Stimulated activated naive B cell treated with anti-CD40 and anti-IgM and Interleukin-4, amounts not matched to agents 10 μg/mL and 1 μg/mL and 100 μg/mL, for 72 hours (primary cell): Measurements from ENCODE around the gene CD4.

Experiments used
- ATAC-seq, 2 donors: fragments of 150-1000 bp; cut with Tn5 transposase; replicated peaks; 2 replicates each; pipeline ENCODE4 v1.10.0; 2021; ENCODE audit warnings: moderate library complexity in 1 of 2
- DNase-seq: peaks from one replicate; pipeline ENCODE4 v3.0.0; 2021
- H3K27ac Mint-ChIP-seq: one replicate; pipeline ENCODE4 v1.8.0; 2022; ENCODE audit warnings: mild to moderate bottlenecking, mixed read lengths
- H3K27me3 Mint-ChIP-seq, 2 donors: one replicate each; pipeline ENCODE4 v1.8.0; 2022; ENCODE audit warnings: mixed read lengths in 2 of 2
- H3K36me3 Mint-ChIP-seq, 2 donors: one replicate each; pipeline ENCODE4 v1.8.0; 2022; ENCODE audit warnings: mixed read lengths in 2 of 2, mild to moderate bottlenecking in 1 of 2
- H3K4me1 Mint-ChIP-seq, 2 donors: one replicate each; pipeline ENCODE4 v1.8.0; 2022; ENCODE audit warnings: mixed read lengths in 2 of 2, mild to moderate bottlenecking in 1 of 2
- H3K4me3 Mint-ChIP-seq, 2 donors: one replicate each; pipeline ENCODE4 v1.8.0; 2022; ENCODE audit warnings: mild to moderate bottlenecking in 2 of 2, mixed read lengths in 2 of 2, moderate library complexity in 1 of 2
- H3K9me3 Mint-ChIP-seq, 2 donors: one replicate each; pipeline ENCODE4 v1.8.0; 2022; ENCODE audit warnings: mixed read lengths in 2 of 2, mild to moderate bottlenecking in 1 of 2

CD4 gene

DNA sequence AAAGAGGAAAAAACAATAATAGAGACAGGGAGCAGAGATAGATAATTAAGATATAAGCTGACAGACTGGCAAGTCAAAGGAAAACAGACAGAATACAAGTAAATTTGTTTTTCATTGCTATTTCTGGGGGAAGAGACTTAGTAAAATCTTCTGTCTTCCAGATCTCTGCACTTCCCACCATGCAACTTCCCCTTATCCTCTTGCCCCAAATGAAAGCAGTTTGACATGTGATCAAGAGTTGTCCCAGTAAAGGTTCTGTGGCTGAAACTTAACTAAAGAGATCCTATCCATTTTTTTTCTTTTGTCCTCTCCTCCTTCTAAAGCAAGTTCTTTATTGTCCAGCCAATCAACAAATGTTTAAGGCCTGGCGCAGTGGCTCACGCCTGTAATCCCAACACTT is 34.9 kb upstream of the CD4 start:
- H3K4me3 Mint-ChIP-seq: peak overlapping the region in 1 of 2 donors; percentile 5
- peaks cover 9 to 13% of the 10 kb centered on the region in 2 donors for H3K27me3 Mint-ChIP-seq
- no peaks in the 10 kb centered on the region for H3K9me3 Mint-ChIP-seq
- no peak for DNase-seq
- H3K36me3 Mint-ChIP-seq: peaks cover 5 to 27% of the 10 kb centered on the region in 2 donors
- no peak overlapping the region for H3K27ac Mint-ChIP-seq
- no peak for ATAC-seq
- peaks cover 37 to 49% of the 10 kb centered on the region in 2 donors for H3K4me1 Mint-ChIP-seq

DNA sequence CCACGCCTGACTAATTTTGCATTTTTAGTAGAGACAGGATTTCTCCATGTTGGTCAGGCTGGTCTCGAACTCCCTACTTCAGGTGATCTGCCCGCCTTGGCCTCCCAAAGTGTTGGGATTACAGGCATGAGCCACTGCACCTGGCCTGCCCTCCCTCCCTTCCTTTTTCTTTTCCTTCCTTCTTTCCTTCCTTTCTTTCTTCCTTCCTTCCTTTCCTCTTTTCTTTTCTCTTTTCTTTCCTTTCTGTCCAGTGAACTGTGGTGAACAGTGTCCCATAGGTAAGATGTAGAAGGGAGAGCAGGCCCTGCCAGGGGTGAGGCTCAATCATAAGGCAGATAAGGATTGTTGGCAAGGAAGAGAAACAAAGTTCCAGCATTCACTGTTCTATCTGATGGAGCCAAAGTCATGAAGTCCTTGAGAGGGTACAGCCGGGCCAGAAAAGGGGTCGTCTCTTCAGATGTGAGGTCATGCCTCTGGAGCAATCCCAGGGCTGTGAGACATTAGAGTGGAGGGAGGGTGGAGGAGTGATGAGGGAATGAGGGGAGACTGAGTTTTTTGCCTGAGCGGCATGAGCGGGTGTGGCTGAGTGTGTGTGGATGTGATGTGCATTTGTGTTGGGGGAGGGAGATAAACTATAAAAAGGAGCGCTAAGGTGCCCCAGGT is 32.2 kb upstream of the CD4 start:
- Mint-ChIP-seq H3K4me3 (no peak overlapping the region), H3K4me1 (peaks cover 26 to 37% of the 10 kb centered on the region in 2 donors), H3K9me3 (no peaks in the 10 kb centered on the region), H3K27me3 (peaks cover 14 to 26% of the 10 kb centered on the region in 2 donors), H3K36me3 (peaks cover 2 to 5% of the 10 kb centered on the region in 2 donors), H3K27ac (no peak overlapping the region)
- DNase-seq (no peak), ATAC-seq (no peak)

- DNase-seq (no peak), ATAC-seq (peak in 1 of 2 donors; percentile 14)
- Mint-ChIP-seq H3K27me3 (peaks cover 18 to 36% of the 10 kb centered on the region in 2 donors), H3K4me3 (no peak overlapping the region), H3K36me3 (no peaks in the 10 kb centered on the region), H3K27ac (peak overlapping the region; percentile 0), H3K4me1 (peaks cover 20 to 31% of the 10 kb centered on the region in 2 donors), H3K9me3 (no peaks in the 10 kb centered on the region)
Measured at GRCh38 chr12:6758506-6759095, 30.7 kb upstream of the CD4 start.

GRCh38 chr12:6759741-6760140 is 29.6 kb upstream of the CD4 start:
- Mint-ChIP-seq H3K4me3 (no peak overlapping the region), H3K36me3 (no peaks in the 10 kb centered on the region), H3K9me3 (peaks cover 0 to 2% of the 10 kb centered on the region in 2 donors), H3K27me3 (peaks cover 26 to 45% of the 10 kb centered on the region in 2 donors), H3K4me1 (peaks cover 18 to 29% of the 10 kb centered on the region in 2 donors), H3K27ac (no peak overlapping the region)
- no peak for DNase-seq
- ATAC-seq: no peak

- Mint-ChIP-seq H3K4me3 (no peak overlapping the region), H3K36me3 (no peaks in the 10 kb centered on the region), H3K9me3 (peaks cover 0 to 2% of the 10 kb centered on the region in 2 donors), H3K27ac (no peak overlapping the region), H3K4me1 (peaks cover 29 to 47% of the 10 kb centered on the region in 2 donors), H3K27me3 (peaks cover 39 to 59% of the 10 kb centered on the region in 2 donors)
- DNase-seq (no peak), ATAC-seq (no peak)
Measured at GRCh38 chr12:6763380-6763779, 25.9 kb upstream of the CD4 start.

GRCh38 chr12:6764011-6764828 is 25.1 kb upstream of the CD4 start:
- Mint-ChIP-seq H3K36me3 (no peaks in the 10 kb centered on the region), H3K27ac (peak overlapping the region; percentile 74), H3K4me3 (peak overlapping the region; percentile 22 to 65), H3K9me3 (peaks cover 0 to 2% of the 10 kb centered on the region in 2 donors), H3K4me1 (peaks cover 27 to 46% of the 10 kb centered on the region in 2 donors), H3K27me3 (peaks cover 43 to 68% of the 10 kb centered on the region in 2 donors)
- peak; percentile 69 for DNase-seq
- peak; percentile 88 to 90 for ATAC-seq

DNA sequence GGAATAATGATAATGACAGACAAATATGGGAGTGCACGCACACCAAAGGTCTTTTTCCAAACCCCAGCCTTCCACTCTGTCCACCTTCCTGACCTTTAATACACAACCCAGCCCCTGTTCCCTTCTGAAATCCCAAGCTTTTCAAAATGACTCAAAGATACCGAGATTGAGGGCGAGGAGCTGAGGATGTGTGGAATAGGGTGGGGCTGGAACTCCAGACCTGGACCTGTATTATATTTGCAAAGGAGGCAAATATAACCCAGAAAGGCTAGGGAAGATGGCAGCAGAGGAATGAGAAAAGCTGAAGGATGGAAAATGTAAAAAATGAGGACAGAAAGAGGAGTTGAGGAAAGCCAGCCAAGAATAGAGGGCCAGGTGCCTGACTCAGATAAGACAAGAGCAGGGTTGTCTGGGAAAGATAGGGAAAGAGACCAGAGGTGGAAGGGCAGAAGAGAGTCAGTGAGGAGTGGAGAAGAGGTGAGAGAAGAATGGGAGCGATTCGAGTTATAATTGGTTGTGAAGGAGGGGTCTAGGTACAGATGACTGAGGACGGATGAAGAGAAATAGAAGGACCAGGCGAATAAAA is 24.2 kb upstream of the CD4 start:
- DNase-seq: no peak
- no peak overlapping the region for H3K27ac Mint-ChIP-seq
- H3K36me3 Mint-ChIP-seq: peaks cover 0 to 1% of the 10 kb centered on the region in 2 donors
- ATAC-seq: no peak
- H3K4me3 Mint-ChIP-seq: peak overlapping the region; percentile 49 to 56
- peaks cover 27 to 41% of the 10 kb centered on the region in 2 donors for H3K4me1 Mint-ChIP-seq
- H3K9me3 Mint-ChIP-seq: peaks cover 0 to 2% of the 10 kb centered on the region in 2 donors
- H3K27me3 Mint-ChIP-seq: peaks cover 52 to 72% of the 10 kb centered on the region in 2 donors

- DNase-seq (no peak), ATAC-seq (peak; percentile 6 to 10)
- H3K4me1 Mint-ChIP-seq: peaks cover 28 to 45% of the 10 kb centered on the region in 2 donors
- peaks cover 60 to 79% of the 10 kb centered on the region in 2 donors for H3K27me3 Mint-ChIP-seq
- H3K27ac Mint-ChIP-seq: peak within 1 kb of the TSS; percentile 81
- peak within 1 kb of the TSS; percentile 90 to 94 for H3K4me3 Mint-ChIP-seq
- H3K36me3 Mint-ChIP-seq: peaks cover 0 to 1% of the 10 kb centered on the region in 2 donors
- H3K9me3 Mint-ChIP-seq: peaks cover 0 to 2% of the 10 kb centered on the region in 2 donors
Measured at GRCh38 chr12:6765634-6766581, 23.4 kb upstream of the CD4 start, which contains the start of gene PTMS. Gene PTMS (plus strand): TSS chr12:6766363. CDS start chr12:6766706, 343 bp downstream.

DNA sequence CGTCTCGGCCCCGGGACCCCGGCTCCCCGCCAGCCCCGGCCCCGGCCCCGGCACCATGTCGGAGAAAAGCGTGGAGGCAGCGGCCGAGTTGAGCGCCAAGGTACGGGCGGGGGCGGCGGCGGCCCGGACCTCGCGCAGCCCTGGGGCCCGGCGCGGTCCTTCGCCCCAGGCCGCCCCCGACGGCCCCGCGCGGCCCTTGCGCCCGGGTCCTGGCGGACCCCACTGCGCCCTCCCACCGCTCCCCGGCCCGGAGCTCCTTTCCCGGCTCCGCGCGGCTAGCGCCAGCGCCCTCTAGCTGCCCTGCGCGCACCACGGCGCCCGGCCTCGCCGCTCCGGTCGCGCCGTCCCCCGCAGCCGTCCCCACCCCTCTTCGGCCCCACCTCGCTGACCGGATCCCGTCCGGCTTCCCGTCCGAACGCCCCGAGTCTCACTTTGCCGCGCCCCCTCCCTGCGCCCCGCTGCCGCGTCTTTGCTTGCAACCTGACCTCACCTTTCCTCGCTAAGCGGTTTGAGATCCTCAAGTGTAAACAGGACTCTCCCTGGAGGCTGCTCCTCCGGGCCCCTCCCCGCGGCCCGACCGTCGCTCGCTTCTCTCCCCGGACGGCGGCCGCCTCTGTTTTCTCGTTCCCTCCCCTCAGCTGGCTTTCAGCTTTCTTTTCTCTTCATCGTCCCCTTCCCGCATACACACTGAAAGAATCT is 22.5 kb upstream of the CD4 start:
- Mint-ChIP-seq H3K36me3 (peaks cover 0 to 1% of the 10 kb centered on the region in 2 donors), H3K9me3 (peaks cover 0 to 2% of the 10 kb centered on the region in 2 donors), H3K27me3 (peaks cover 60 to 81% of the 10 kb centered on the region in 2 donors), H3K27ac (peak overlapping the region; percentile 81), H3K4me3 (peak overlapping the region; percentile 90 to 94), H3K4me1 (peaks cover 35 to 53% of the 10 kb centered on the region in 2 donors)
- ATAC-seq: peak; percentile 56 to 67
- DNase-seq: no peak

- Mint-ChIP-seq H3K9me3 (peaks cover 0 to 2% of the 10 kb centered on the region in 2 donors), H3K4me3 (peak overlapping the region; percentile 90 to 94), H3K4me1 (peaks cover 38 to 62% of the 10 kb centered on the region in 2 donors), H3K27me3 (peaks cover 60 to 80% of the 10 kb centered on the region in 2 donors), H3K27ac (peak overlapping the region; percentile 81), H3K36me3 (peaks cover 0 to 1% of the 10 kb centered on the region in 2 donors)
- DNase-seq (no peak), ATAC-seq (no peak)
Measured at GRCh38 chr12:6767353-6768319, 21.7 kb upstream of the CD4 start.

DNA sequence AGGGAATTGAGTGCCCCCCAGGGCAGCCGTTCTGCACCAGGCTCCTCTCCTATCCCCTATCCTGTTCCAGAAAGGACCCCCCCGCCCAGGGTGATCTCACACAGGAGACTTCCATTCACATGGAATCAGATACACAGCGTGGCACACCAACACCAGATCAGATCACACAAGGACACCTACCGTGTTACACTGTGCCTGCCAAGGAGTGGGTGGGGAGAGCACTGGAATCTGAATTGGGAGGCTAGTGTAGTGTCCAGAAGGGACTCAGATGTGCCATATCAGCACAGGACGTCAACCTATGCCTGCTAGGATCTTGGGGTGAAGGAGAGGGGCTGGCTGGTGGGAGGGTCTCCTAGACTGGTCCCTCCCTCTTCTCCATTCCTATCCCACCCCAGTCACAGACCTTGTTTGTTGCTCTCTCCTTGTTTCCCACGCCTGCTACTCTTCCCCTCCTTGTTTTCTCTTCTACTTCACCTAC is 20.9 kb upstream of the CD4 start:
- H3K27me3 Mint-ChIP-seq: peaks cover 64 to 81% of the 10 kb centered on the region in 2 donors
- H3K4me1 Mint-ChIP-seq: peaks cover 43 to 70% of the 10 kb centered on the region in 2 donors
- peaks cover 0 to 2% of the 10 kb centered on the region in 2 donors for H3K9me3 Mint-ChIP-seq
- ATAC-seq (no peak), DNase-seq (no peak)
- H3K27ac Mint-ChIP-seq: no peak overlapping the region
- H3K36me3 Mint-ChIP-seq: peaks cover 0 to 1% of the 10 kb centered on the region in 2 donors
- no peak overlapping the region for H3K4me3 Mint-ChIP-seq
